ENCODE measurements around the gene SDE2.
"Not testable (repeated sequence)": the region's sequence is repeated elsewhere in the genome, so short reads cannot be mapped to it uniquely, and the experiment has no call there.

The SDE2 gene

DNA sequence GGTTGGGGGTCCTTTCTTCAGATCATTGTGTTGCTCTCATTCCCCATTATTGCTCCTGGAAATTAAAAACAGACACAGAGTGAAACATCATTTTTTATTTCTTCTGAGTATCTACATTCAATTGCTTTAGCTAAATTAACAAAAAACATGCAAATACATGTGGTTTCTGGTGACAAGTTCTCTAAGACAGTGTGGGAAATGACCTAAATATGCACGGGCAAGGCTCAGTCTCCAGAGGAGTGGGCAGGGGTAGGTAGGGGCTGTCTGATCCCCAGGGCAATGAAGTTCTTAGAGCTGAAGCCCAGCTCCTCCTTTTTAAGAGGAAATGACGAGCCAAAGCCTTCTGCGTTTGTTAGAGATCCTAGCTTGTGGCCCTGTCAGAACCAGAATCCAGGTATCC is 62.6 kb downstream of the SDE2 start:
- TF ChIP-seq, protein P1, sequence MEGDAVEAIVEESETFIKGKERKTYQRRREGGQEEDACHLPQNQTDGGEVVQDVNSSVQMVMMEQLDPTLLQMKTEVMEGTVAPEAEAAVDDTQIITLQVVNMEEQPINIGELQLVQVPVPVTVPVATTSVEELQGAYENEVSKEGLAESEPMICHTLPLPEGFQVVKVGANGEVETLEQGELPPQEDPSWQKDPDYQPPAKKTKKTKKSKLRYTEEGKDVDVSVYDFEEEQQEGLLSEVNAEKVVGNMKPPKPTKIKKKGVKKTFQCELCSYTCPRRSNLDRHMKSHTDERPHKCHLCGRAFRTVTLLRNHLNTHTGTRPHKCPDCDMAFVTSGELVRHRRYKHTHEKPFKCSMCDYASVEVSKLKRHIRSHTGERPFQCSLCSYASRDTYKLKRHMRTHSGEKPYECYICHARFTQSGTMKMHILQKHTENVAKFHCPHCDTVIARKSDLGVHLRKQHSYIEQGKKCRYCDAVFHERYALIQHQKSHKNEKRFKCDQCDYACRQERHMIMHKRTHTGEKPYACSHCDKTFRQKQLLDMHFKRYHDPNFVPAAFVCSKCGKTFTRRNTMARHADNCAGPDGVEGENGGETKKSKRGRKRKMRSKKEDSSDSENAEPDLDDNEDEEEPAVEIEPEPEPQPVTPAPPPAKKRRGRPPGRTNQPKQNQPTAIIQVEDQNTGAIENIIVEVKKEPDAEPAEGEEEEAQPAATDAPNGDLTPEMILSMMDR (IDR thresholded peaks at IDR 0.05; ENCODE audit: insufficient read depth, low read length, poor library complexity, severe bottlenecking) = no peak
- no peak for DNase-seq (ENCODE audit: extremely low read depth, insufficient read length)
- Histone ChIP-seq H3K36me3 (ENCODE audit: control insufficient read depth, insufficient read depth, low read length) (no peaks in the 10 kb centered on the region), H3K27me3 (replicated peaks; ENCODE audit: control insufficient read depth, insufficient read depth, low read length) (no peaks in the 10 kb centered on the region), H3K4me3 (replicated peaks; ENCODE audit: low read depth, low read length) (no peak overlapping the region)

DNA sequence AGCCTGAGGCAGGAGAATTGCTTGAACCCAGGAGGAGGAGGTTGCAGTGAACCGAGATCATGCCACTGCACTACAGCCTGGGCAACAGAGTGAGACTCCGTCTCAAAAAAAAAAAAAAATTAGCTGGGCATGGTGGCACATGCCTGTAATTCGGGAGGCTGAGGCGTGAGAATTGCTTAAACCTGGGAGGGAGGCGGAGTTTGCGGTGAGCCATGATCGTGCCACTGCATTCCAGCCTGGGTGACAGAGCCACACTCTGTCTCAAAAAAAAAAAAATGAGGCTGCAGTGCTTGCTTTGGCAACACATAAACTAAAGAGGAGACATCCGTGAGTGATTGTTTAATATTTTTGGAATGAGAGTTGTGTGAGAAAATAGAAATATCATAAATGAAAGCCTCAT is 63.1 kb downstream of the SDE2 start:
- H3K4me3 ChIP-seq (replicated peaks; ENCODE audit: low read depth, low read length); H3K27me3 ChIP-seq (replicated peaks; ENCODE audit: control insufficient read depth, insufficient read depth, low read length); H3K36me3 ChIP-seq (ENCODE audit: control insufficient read depth, insufficient read depth, low read length); DNase-seq (ENCODE audit: extremely low read depth, insufficient read length): not testable (repeated sequence)

DNA sequence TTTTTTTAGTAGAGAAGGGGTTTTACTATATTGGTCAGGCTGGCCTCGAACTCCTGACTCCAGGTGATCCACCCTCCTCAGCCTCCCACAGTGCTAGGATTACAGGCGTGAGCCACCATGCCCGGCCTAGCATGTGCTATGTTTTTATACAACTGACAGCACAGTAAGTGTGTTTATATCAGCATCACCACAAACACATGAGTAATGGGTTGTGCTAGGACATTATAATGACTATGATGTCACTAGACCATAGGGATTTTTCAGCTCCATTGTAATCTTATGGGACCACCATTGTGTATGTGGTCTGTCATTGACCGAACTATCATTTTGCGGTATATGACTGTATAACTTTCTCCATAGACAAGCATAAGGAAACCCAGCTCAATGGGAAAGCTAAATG is 64.4 kb downstream of the SDE2 start:
- TF ChIP-seq, protein P1 (IDR thresholded peaks at IDR 0.05; ENCODE audit: insufficient read depth, low read length, poor library complexity, severe bottlenecking) = no peak
- Histone ChIP-seq H3K36me3 (ENCODE audit: control insufficient read depth, insufficient read depth, low read length) (no peaks in the 10 kb centered on the region), H3K27me3 (replicated peaks; ENCODE audit: control insufficient read depth, insufficient read depth, low read length) (no peaks in the 10 kb centered on the region), H3K4me3 (replicated peaks; ENCODE audit: low read depth, low read length) (no peak overlapping the region)
- DNase-seq (ENCODE audit: extremely low read depth, insufficient read length) = no peak

DNA sequence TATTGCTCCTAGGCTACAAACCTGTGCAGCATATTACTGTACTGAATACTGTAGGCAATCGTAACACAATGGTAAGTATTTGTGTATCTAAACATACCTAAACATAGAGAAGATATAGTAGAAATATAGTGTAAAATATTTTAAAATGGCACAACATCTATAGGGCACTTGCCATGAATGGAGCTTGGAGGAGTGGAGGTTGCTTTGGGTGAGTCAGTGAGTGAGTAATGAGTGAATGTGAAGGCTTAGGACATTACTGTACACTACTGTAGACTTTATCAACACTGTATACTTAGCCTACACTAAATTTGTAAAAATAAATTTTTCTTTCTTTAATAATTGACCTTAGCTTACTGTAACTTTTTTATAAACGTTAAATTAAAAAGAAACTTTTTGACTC is 66.1 kb downstream of the SDE2 start:
- no peak for DNase-seq (ENCODE audit: extremely low read depth, insufficient read length)
- TF ChIP-seq, protein P1 (IDR thresholded peaks at IDR 0.05; ENCODE audit: insufficient read depth, low read length, poor library complexity, severe bottlenecking) = no peak
- Histone ChIP-seq H3K27me3 (replicated peaks; ENCODE audit: control insufficient read depth, insufficient read depth, low read length) (no peaks in the 10 kb centered on the region), H3K36me3 (ENCODE audit: control insufficient read depth, insufficient read depth, low read length) (no peaks in the 10 kb centered on the region), H3K4me3 (replicated peaks; ENCODE audit: low read depth, low read length) (no peak overlapping the region)
